GM19193 (cell line): Measurements from ENCODE around the gene RNF138.

Experiments
- POLR2A ChIP-seq: IDR thresholded peaks from 4 replicates; pipeline ENCODE4 v1.6.1; 2011; ENCODE audit not compliant: insufficient read depth, insufficient read length; ENCODE audit errors: extremely low read depth

The RNF138 gene

GRCh38 chr18:32091325-32091723 lies 350 bp upstream of the RNF138 start:
- no peak for TF ChIP-seq POLR2A

GRCh38 chr18:32092422-32093101 lies 888 bp downstream of the RNF138 start:
- peak; percentile 77 for TF ChIP-seq POLR2A

DNA sequence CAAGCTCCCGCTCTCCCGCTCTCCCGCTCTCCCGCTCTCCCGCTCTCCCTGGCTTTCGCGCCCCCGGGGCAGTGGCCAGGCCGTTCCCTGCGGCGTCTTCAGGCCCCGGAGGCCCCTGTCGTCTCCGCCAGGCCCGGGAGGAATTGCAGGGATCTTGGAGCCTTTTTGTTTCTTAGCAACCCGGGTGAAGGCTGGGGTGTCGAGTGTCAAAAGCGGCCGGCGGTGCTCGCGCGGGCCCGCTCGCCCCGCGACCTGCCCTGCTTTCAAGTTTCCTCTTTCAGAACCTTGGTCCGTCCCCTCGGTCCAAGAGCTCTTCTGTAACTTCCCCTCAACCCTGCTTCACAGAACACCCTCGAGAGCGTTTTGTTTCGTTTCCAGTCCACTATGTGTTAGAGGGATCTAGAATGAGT lies 1.4 kb downstream of the RNF138 start:
- no peak for TF ChIP-seq POLR2A

DNA sequence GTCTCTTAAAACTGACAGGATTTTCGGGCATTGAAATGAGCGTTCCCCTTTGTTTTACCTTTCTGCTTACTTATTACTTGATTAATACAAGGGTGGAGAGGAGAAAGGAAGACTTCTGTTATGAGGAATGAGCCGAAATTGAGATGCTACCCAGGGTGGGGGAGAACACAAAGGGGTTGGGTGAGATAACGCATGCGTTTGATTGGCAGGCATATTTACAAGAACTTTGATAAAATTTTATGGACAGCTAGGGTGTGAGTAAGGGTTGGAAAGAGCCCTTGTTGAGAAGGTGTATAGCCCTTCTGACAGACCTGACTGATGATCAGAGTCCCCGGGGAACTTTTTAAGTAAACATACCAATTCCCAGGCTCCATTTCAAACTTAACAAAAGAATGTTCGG lies 1.8 kb downstream of the RNF138 start:
- TF ChIP-seq POLR2A, result no peak

- no peak for TF ChIP-seq POLR2A
Observed at GRCh38 chr18:32095192-32095899, 3.7 kb downstream of the RNF138 start.

DNA sequence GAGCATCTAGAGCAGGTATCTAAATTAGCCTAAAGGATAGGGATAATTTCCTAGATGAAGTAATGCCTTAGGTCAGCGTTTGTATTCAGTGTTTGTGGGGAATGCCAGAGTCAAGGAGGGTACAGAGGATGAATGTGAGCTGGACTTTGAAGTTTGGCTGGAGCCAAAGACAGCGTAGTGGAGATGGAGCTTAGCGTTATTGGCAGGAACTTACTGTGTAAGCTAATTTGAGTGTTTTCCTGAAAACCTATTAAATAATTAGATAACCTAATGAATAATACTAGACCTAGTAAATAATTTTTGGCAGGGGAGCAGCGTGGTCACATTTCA lies 4.2 kb downstream of the RNF138 start:
- TF ChIP-seq POLR2A, result no peak

- TF ChIP-seq POLR2A, result no peak
Observed at GRCh38 chr18:32096946-32097345, 5.3 kb downstream of the RNF138 start.

- TF ChIP-seq POLR2A, result no peak
Observed at GRCh38 chr18:32104516-32104915, 12.8 kb downstream of the RNF138 start.

DNA sequence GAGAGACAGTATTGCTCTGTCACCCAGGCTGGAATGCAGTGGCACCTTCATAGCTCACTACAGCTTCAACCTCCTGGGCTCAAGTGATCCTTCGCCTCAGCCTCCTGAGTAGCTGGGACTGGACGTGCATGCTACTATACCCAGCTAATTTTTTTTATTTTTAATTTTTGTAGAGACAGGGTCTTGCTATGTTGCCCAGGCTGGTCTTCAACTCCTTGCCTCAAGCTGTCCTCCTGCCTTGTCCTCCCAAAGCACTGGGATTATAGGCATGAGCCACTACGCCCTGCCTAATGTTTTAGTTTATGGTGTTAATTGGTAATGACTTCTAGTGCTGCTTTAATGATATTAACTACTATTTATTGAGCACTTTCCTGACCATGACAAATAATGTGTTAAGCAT lies 18.3 kb downstream of the RNF138 start:
- TF ChIP-seq POLR2A, result no peak

DNA sequence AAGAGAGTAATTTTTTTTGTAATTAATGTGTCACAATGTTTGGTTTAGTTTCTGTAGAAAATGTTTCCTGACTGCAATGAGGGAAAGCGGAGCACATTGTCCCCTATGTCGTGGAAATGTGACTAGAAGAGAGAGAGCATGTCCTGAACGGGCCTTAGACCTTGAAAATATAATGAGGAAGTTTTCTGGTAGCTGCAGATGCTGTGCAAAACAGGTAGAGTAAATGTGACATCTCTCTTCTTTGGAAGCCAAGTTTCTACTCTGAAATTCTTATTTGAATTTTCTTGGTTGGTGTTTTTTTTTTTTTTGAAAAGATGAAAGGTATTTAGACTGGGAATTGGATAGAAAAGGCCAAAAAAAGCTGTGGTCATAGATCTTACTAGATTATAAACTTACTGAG lies 20.0 kb downstream of the RNF138 start:
- no peak for TF ChIP-seq POLR2A

- TF ChIP-seq POLR2A, result no peak
Observed at GRCh38 chr18:32112826-32113225, 21.2 kb downstream of the RNF138 start.

DNA sequence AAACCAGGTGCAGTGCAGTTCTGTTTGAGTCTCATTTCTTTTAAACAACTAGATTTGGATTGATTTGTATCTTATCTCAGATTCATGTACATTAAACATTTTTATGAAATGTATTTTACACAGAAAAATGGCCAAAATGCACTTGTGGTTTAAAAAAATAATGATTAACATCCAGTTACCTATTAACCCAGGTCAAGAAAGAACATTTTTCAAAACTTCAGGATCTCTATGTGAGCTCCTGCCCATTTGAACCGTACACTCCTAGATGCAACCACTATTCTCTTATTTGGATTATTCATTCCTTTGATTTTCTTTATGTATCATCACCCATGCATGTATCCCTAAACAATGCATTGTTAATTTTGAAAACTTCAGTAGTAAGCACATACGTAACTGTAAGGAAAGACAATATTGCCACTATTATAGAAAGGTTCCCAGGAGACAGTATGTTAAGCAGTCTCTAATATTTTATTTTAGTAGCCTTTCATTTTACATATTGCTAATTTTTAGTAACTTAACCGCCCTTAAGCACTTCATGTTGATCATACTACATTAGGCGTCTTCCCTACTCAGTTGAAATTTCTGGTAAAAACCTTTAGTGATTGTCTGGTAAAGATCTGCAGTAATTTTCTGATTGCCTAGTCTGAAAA lies 22.7 kb downstream of the RNF138 start:
- TF ChIP-seq POLR2A, result no peak

GRCh38 chr18:32122039-32122438 lies 30.4 kb downstream of the RNF138 start:
- TF ChIP-seq POLR2A, result no peak

- TF ChIP-seq POLR2A, result no peak
Observed at GRCh38 chr18:32126538-32126937, 34.9 kb downstream of the RNF138 start.

GRCh38 chr18:32135625-32136024 lies 44.0 kb downstream of the RNF138 start:
- no peak for TF ChIP-seq POLR2A
